ENCODE measurements around the gene WFDC1.

GRCh38 chr16:84339766-84340165, 45.1 kb downstream of the WFDC1 start:
- TF ChIP-seq ZNF274 (IDR thresholded peaks at IDR 0.05; ENCODE audit: low read depth, low read length) (no peak), YY1 (IDR thresholded peaks at IDR 0.05; ENCODE audit: insufficient read depth, insufficient read length) (no peak)

All from NT2/D1 (cell line).